Measurements from ENCODE around the gene MYRF. TPM values are rescaled to one million over a fixed set of nuclear protein-coding genes. Genes with fewer than 3 reads are reported as not detected.

Gene MYRF
- 3.8 TPM for polyA plus RNA-seq (2013, experiment 1 of 2)
- 4.8 TPM for polyA plus RNA-seq (2013, experiment 2 of 2)

DNA sequence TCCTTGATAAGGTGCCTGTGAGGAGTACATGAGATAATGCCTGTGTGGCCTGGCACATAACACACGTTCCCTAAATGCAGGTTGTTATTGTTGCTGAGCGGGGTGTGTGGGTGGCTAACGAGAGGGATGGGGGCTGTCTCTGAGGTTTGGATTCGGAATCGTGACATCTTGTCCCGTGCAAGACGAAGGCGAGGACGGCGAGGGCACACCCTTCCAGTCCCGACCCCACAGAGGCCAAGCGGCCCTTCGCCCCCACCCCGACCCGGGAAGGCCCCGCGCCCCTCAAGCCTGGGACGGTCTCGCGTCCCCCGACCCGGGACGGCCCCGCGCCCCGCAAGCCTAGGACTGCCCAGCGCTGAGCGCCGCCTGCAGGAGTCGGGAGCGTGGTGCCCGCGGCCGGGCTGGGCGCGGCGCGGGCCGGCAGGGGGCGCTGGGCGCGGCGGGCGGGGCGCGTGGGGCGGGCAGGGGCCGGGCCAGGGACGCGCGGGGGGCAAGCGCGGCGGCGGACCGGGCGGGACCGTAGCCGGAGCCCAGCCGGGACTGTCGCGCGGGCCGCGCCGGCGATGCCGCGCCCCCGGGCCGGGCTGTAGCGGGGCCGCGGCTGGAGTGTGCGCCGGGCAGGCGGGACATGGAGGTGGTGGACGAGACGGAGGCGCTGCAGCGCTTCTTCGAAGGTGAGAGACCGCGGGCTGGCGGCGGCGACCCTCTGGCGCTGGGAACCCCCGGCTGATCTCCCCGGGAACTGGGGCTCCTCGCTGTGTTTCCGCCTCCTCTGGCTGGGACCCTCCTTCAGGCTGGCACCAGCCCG lies at the start of gene MYRF:
MYRF (plus strand) TSS at position 520 of the 808 bp plus-strand sequence; CDS start at position 629, 109 bp downstream.
- Histone ChIP-seq H3K27me3 (ENCODE audit: insufficient read depth, low read length) (peaks cover 30% of the 10 kb centered on the region), H3K36me3 (ENCODE audit: insufficient read depth, low read length) (no peaks in the 10 kb centered on the region), H3K4me3 (ENCODE audit: low read length) (peak within 1 kb of the TSS; percentile 74), H3K27ac (ENCODE audit: low read depth, low read length) (no peak within 1 kb of the TSS), H3K9ac (ENCODE audit: low read depth, low read length) (peak within 1 kb of the TSS; percentile 71), H3K9me3 (ENCODE audit: insufficient read depth, low read depth, low read length) (no peaks in the 10 kb centered on the region), H3K4me1 (ENCODE audit: insufficient read depth, low read length) (peaks cover 32% of the 10 kb centered on the region)
- 5% methylated on average over 93 of the region's 93 CpGs for WGBS

DNA sequence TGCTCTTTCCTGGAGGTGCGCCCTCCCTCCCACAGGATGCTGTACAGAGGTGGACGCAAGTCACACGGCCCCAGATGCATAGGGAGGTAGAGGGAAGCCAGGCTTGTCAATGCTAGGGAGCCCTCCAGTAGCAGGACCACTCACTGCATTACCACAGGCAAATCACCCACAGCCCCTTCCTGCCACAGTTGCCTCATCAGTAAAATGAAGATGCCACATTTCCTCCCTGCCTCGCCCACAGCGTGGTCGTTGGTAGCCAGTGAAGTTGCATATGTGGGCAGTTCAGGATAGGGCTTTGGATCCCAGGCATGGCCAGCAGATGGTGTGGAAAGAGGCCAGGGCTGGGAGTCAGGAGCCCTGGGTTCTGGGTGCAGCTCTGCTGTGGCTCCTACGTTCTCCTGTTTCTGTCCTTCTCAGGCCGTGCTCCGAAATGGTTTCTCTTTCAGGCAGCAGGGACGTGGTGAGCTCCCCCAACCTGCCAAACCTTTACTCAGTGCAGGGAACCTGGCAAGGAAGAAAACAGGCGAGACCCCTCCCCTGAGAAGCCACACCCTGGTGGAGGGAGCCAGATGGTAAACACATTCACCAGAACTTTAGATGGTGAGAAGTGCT lies 49.6 kb upstream of the MYRF start:
- Histone ChIP-seq H3K4me3 (ENCODE audit: low read length) (no peak overlapping the region), H3K36me3 (ENCODE audit: insufficient read depth, low read length) (no peaks in the 10 kb centered on the region), H3K9me3 (ENCODE audit: insufficient read depth, low read depth, low read length) (no peaks in the 10 kb centered on the region), H3K27me3 (ENCODE audit: insufficient read depth, low read length) (no peaks in the 10 kb centered on the region), H3K4me1 (ENCODE audit: insufficient read depth, low read length) (0 out of 2 replicates have a peak, but pooled peaks cover 2% of the 10 kb centered on the region), H3K27ac (ENCODE audit: low read depth, low read length) (no peak overlapping the region), H3K9ac (ENCODE audit: low read depth, low read length) (no peak overlapping the region)
- 92% methylated on average over 11 of the region's 11 CpGs for WGBS

DNA sequence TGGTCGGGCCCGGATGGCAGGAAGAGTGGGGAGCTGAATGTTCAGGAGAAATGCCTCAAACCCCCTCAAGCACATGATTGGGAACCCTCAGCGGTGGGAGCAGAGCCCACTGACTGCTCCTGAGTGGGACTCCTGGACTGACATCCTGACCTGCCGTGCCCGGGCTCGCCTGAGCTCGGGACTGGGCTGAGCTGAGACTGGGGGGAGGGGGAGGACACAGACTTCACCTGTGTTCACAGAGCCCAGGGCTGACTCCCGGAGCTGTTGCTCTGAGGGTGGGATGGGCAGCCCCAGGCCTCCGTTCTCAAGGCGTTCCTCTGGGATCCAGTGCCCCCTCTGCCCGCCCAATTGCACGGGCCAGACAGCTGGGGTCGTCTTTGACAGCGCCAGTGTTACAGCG lies 47.6 kb upstream of the MYRF start:
- no peak overlapping the region for H3K4me3 ChIP-seq (ENCODE audit: low read length)
- 85% methylated on average over 15 of the region's 15 CpGs for WGBS
- H3K27ac ChIP-seq (ENCODE audit: low read depth, low read length) = no peak overlapping the region
- no peaks in the 10 kb centered on the region for H3K9me3 ChIP-seq (ENCODE audit: insufficient read depth, low read depth, low read length)
- H3K36me3 ChIP-seq (ENCODE audit: insufficient read depth, low read length) = no peaks in the 10 kb centered on the region
- H3K9ac ChIP-seq (ENCODE audit: low read depth, low read length) = no peak overlapping the region
- no peaks in the 10 kb centered on the region for H3K27me3 ChIP-seq (ENCODE audit: insufficient read depth, low read length)
- H3K4me1 ChIP-seq (ENCODE audit: insufficient read depth, low read length) = 0 out of 2 replicates have a peak, but pooled peaks cover 2% of the 10 kb centered on the region

DNA sequence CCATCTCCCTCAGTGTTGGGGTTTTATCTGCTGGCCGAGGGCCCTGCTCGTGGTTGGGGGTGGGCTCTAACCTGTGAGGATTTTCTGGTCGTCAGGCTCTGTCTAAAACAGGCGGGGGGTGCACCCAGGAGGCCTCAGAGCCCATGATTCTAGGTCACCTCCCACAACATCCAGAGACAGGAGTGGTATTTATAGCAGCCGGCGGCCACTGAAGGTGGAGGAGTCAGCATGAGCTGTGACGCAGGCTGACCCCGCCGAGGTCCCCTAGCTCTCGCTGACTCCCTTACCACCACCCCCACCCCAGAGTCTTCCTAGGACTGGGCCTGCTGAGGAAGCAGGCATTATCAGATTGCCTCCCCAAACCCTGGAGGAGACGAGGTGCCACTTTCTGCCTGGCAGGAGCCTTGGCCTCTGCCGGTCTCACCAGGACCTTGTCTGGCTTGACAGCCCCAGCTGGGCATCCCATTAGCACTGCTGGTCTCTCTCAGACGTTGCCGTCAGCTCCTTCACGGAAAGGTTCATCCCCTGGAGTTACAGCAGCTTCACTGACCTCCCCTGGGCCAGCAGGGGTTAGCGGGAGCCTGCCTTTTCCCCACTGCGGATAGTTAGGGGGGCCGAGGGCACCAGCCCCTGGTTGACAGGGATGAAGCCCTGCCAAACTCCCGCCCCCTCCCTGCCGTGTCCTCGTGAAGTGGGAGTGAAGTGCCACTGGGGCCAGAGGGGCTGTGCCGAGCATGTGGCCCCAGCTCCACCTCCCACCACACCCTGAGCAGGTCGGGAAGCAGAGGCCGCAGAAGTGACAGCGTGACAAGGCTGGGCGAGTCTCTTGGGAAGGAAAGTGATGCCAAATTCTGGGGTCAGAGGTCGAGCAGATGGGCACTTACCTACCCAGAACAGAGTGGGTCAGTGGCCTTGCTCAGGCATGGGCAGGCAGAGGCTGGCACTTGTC lies 45.7 kb upstream of the MYRF start:
- Histone ChIP-seq H3K4me1 (ENCODE audit: insufficient read depth, low read length) (0 out of 2 replicates have a peak, but pooled peaks cover 7% of the 10 kb centered on the region), H3K27me3 (ENCODE audit: insufficient read depth, low read length) (no peaks in the 10 kb centered on the region), H3K9me3 (ENCODE audit: insufficient read depth, low read depth, low read length) (no peaks in the 10 kb centered on the region), H3K9ac (ENCODE audit: low read depth, low read length) (no peak overlapping the region), H3K4me3 (ENCODE audit: low read length) (no peak overlapping the region), H3K36me3 (ENCODE audit: insufficient read depth, low read length) (no peaks in the 10 kb centered on the region), H3K27ac (ENCODE audit: low read depth, low read length) (no peak overlapping the region)
- WGBS = 85% methylated on average over 27 of the region's 27 CpGs

DNA sequence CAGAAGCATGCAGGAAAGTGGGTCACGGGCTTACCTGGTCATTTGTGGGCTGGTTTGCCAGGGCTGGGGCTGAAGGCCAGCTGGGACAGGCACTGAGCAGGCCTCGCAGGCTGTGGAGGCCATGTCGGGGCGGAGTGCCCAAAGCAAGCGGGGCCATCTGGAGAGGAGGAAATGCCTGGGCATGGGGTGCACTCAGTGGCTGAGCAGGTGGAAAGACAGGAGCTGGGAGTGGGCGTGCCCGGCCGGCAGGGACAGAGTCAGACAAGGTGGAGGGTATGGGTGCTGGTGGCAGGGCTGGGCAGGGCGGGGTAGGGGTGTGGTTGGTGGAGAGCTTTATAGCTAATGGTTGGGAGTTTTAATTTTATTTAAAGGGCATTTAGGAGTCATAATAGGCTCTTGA lies 44.9 kb upstream of the MYRF start:
- Histone ChIP-seq H3K4me3 (ENCODE audit: low read length) (no peak overlapping the region), H3K36me3 (ENCODE audit: insufficient read depth, low read length) (no peaks in the 10 kb centered on the region), H3K9ac (ENCODE audit: low read depth, low read length) (no peak overlapping the region), H3K9me3 (ENCODE audit: insufficient read depth, low read depth, low read length) (no peaks in the 10 kb centered on the region), H3K4me1 (ENCODE audit: insufficient read depth, low read length) (0 out of 2 replicates have a peak, but pooled peaks cover 7% of the 10 kb centered on the region), H3K27me3 (ENCODE audit: insufficient read depth, low read length) (no peaks in the 10 kb centered on the region), H3K27ac (ENCODE audit: low read depth, low read length) (no peak overlapping the region)
- 95% methylated on average over 9 of the region's 9 CpGs for WGBS

DNA sequence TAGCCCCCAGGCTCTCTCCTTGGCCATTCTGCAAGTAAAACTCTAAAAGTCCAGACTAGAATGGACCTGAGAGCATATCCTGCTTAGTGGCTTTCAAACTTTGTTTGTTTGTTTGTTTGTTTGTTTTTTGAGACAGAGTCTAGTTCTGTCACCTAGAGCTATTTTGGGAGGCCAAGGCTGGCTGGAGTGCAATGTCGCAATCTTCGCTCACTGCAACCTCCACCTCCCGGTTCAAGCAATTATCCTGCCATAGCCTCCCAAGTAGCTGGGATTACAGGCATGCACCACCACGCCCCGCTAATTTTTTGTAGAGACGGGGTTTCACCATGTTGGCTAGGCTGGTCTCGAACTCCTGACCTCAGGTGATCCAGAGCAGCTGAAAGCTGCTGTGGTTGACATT lies 43.3 kb upstream of the MYRF start:
- H3K4me3 ChIP-seq (ENCODE audit: low read length) = no peak overlapping the region
- WGBS = 96% methylated on average over 7 of the region's 7 CpGs
- no peak overlapping the region for H3K9ac ChIP-seq (ENCODE audit: low read depth, low read length)
- no peaks in the 10 kb centered on the region for H3K27me3 ChIP-seq (ENCODE audit: insufficient read depth, low read length)
- 0 out of 2 replicates have a peak, but pooled peaks cover 7% of the 10 kb centered on the region for H3K4me1 ChIP-seq (ENCODE audit: insufficient read depth, low read length)
- no peaks in the 10 kb centered on the region for H3K36me3 ChIP-seq (ENCODE audit: insufficient read depth, low read length)
- no peaks in the 10 kb centered on the region for H3K9me3 ChIP-seq (ENCODE audit: insufficient read depth, low read depth, low read length)
- no peak overlapping the region for H3K27ac ChIP-seq (ENCODE audit: low read depth, low read length)

DNA sequence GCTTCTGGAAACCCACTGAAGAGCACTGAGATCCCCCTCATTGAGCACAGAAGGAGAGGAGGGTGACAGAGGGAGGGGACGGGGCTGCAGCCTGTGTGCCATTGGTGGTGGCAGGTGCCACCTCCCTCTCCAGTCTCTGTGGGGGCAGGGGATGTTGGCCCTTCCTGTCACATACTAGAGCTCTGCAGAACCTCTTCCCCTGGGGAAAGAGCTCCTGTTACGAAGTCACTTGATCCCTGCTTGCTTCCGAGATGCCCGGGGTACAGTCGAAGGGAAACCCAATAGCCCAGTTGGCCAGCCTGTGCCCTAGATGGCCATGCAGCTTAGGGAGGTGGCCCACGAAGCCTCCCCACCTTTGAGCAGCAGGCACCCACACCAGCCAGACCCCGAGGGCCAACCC lies 42.9 kb upstream of the MYRF start:
- H3K27ac ChIP-seq (ENCODE audit: low read depth, low read length) = no peak overlapping the region
- no peaks in the 10 kb centered on the region for H3K36me3 ChIP-seq (ENCODE audit: insufficient read depth, low read length)
- no peaks in the 10 kb centered on the region for H3K9me3 ChIP-seq (ENCODE audit: insufficient read depth, low read depth, low read length)
- 77% methylated on average over 7 of the region's 7 CpGs for WGBS
- H3K4me3 ChIP-seq (ENCODE audit: low read length) = no peak overlapping the region
- H3K4me1 ChIP-seq (ENCODE audit: insufficient read depth, low read length) = 0 out of 2 replicates have a peak, but pooled peaks cover 7% of the 10 kb centered on the region
- no peak overlapping the region for H3K9ac ChIP-seq (ENCODE audit: low read depth, low read length)
- no peaks in the 10 kb centered on the region for H3K27me3 ChIP-seq (ENCODE audit: insufficient read depth, low read length)

DNA sequence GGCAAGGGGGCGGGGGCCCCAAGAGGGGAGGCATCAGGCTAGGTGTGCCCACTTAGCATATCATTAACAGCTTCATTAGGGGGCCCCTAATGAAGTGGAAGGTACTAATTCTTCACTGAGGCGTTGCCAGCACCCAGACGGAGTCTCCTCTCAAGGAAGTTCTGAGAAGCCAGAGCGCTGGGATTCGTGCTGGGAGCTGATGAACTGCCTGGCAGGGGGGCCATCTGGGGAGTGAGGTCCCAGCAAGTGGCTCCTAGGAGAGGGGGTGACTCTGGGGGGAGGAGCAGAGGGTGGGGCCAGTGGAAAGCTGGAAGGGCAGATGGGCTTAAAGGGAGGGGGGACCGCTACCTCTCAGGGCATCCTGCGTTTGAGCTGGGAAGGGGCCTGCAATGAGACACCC lies 42.4 kb upstream of the MYRF start:
- Histone ChIP-seq H3K9ac (ENCODE audit: low read depth, low read length) (no peak overlapping the region), H3K27me3 (ENCODE audit: insufficient read depth, low read length) (no peaks in the 10 kb centered on the region), H3K9me3 (ENCODE audit: insufficient read depth, low read depth, low read length) (no peaks in the 10 kb centered on the region), H3K36me3 (ENCODE audit: insufficient read depth, low read length) (no peaks in the 10 kb centered on the region), H3K4me3 (ENCODE audit: low read length) (no peak overlapping the region), H3K4me1 (ENCODE audit: insufficient read depth, low read length) (0 out of 2 replicates have a peak, but pooled peaks cover 7% of the 10 kb centered on the region), H3K27ac (ENCODE audit: low read depth, low read length) (no peak overlapping the region)
- 59% methylated on average over 7 of the region's 7 CpGs for WGBS

DNA sequence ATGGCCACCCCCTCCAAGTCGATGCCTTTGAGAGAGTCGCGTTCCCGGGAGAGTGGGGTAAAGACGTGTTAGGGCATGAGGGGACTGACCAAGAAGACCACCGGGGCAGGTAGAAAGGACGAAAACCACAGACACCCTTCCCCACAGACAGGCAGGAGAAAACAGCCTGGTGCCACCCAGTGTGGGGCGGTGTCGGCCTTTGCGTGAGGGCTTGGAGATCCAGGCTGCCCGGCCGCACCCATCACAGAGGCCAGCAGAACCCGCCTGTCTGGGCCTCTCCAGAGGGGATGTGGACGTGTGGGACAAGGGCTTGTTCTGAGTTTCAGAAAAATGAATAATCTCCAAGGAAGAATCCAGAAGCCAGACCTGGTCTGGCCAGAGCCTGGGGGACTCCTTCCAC lies 41.4 kb upstream of the MYRF start:
- Histone ChIP-seq H3K4me1 (ENCODE audit: insufficient read depth, low read length) (peaks cover 7% of the 10 kb centered on the region; the same call in 1 of the 2 replicates), H3K27ac (ENCODE audit: low read depth, low read length) (no peak overlapping the region)

DNA sequence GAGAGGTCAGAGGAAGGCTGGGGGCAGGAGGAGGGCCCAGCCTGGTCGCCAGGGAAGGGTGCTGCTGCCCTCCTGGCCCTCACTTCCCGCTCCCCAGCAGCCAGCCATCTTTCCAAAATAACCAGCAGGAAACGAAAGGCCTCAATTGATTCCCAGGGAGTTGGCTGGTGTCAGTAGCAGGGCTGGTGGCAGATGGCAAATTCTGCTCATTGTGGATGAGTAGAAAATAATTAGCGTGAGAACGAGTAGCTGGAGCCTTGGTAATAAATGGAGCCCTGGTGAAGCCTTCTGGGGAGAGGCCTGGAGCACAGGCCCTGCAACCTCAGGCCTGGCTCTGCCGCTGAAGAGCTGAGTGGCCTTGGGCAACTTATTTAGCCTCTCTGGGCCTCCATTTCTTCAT lies 40.9 kb upstream of the MYRF start:
- Histone ChIP-seq H3K9ac (ENCODE audit: low read depth, low read length) (no peak overlapping the region), H3K9me3 (ENCODE audit: insufficient read depth, low read depth, low read length) (no peaks in the 10 kb centered on the region), H3K4me3 (ENCODE audit: low read length) (no peak overlapping the region), H3K27me3 (ENCODE audit: insufficient read depth, low read length) (no peaks in the 10 kb centered on the region), H3K4me1 (ENCODE audit: insufficient read depth, low read length) (peaks cover 11% of the 10 kb centered on the region; the same call in 1 of the 2 replicates), H3K27ac (ENCODE audit: low read depth, low read length) (no peak overlapping the region), H3K36me3 (ENCODE audit: insufficient read depth, low read length) (no peaks in the 10 kb centered on the region)
- 82% methylated on average over 6 of the region's 6 CpGs for WGBS

More for the DNA sequence above, 41.4 kb upstream of the MYRF start:
- WGBS = 88% methylated on average over 14 of the region's 14 CpGs
- Histone ChIP-seq H3K9ac (ENCODE audit: low read depth, low read length) (no peak overlapping the region), H3K9me3 (ENCODE audit: insufficient read depth, low read depth, low read length) (no peaks in the 10 kb centered on the region), H3K4me3 (ENCODE audit: low read length) (no peak overlapping the region), H3K36me3 (ENCODE audit: insufficient read depth, low read length) (no peaks in the 10 kb centered on the region), H3K27me3 (ENCODE audit: insufficient read depth, low read length) (no peaks in the 10 kb centered on the region)
